Adrenal gland (tissue), 5 donors: Measurements from ENCODE around the gene FLRT1.

Experiments
- CTCF ChIP-seq, 6 experiments: fragments of 450-650 bp in 4 of 6; fragments of 200-600 bp in 2 of 6; sonication (generic) in 1 of 6; IDR thresholded peaks; 1 replicate in 5 of 6; 2 replicates in 1 of 6; pipeline versions ENCODE4 v1.5.1 to v1.8.0; 2016 to 2021; ENCODE audit warnings: antibody characterized with exemption in 6 of 6, mild to moderate bottlenecking in 2 of 6, moderate library complexity in 1 of 6
- POLR2A ChIP-seq, 2 donors: fragments of 450-650 bp; IDR thresholded peaks; one replicate each; pipeline ENCODE4 v1.6.1; 2017; ENCODE audit warnings: antibody characterized with exemption in 2 of 2, mild to moderate bottlenecking in 2 of 2, moderate library complexity in 1 of 2
- donor health status: DM: no; HTN: no; CAD: no.

- no peak for TF ChIP-seq CTCF (IDR thresholded peaks at IDR 0.05)
- TF ChIP-seq POLR2A (IDR thresholded peaks at IDR 0.05): no peak
Measured at GRCh38 chr11:64026575-64027205, 9.0 kb upstream of the FLRT1 start.
